Activated CD8-positive, alpha-beta T cell treated with anti-CD3 and anti-CD28 coated beads, Interleukin-2, amount 10 ng/mL, durations not matched to agents 7 days and 5 days (primary cell): ENCODE measurements around the gene CPA2. TPM values are rescaled to one million over a fixed set of nuclear protein-coding genes. Genes with fewer than 3 reads are reported as not detected.

Experiments used
- ATAC-seq: fragments of 150-1000 bp; cut with Tn5 transposase; one replicate; pipeline ENCODE4 v1.10.0; 2021; ENCODE audit warnings: moderate library complexity
- CTCF ChIA-PET: fragments of 350-600 bp; sonication (Branson Sonifier 250); formaldehyde crosslinking; loops from one replicate; lab custom pipeline; 2021; ENCODE audit warnings: antibody characterized with exemption; lab: Charles Lee
- POLR2A ChIA-PET: fragments of 350-600 bp; sonication (Branson Sonifier 250); formaldehyde crosslinking; loops from one replicate; lab custom pipeline; 2021; ENCODE audit warnings: antibody characterized with exemption; lab: Charles Lee
- DNase-seq: peaks from one replicate; pipeline ENCODE4 v3.0.0-alpha.2; 2020
- H3K27ac Mint-ChIP-seq: one replicate; pipeline ENCODE4 v1.8.0; 2021; ENCODE audit warnings: mild to moderate bottlenecking, mixed read lengths
- H3K27me3 Mint-ChIP-seq: one replicate; pipeline ENCODE4 v1.8.0; 2021; ENCODE audit warnings: low read depth, mixed read lengths
- H3K36me3 Mint-ChIP-seq: one replicate; pipeline ENCODE4 v1.8.0; 2021; ENCODE audit warnings: low read depth, mixed read lengths
- H3K4me1 Mint-ChIP-seq: one replicate; pipeline ENCODE4 v1.8.0; 2021; ENCODE audit warnings: low read depth, mixed read lengths
- H3K4me3 Mint-ChIP-seq: one replicate; pipeline ENCODE4 v1.8.0; 2021; ENCODE audit warnings: mild to moderate bottlenecking, mixed read lengths
- H3K9me3 Mint-ChIP-seq: one replicate; pipeline ENCODE4 v1.8.0; 2022; ENCODE audit warnings: mixed read lengths; ENCODE audit not compliant: insufficient read depth
- total RNA-seq, 2 experiments: library from RNA; stranded (reverse); gene quantifications; one replicate each; pipeline ENCODE4 v1.2.3, GENCODE V29; 2021

CPA2 gene
- total RNA-seq, 2 experiments from 2014 or later: not detected

GRCh38 chr7:130329681-130330080 is 63.0 kb downstream of the CPA2 start:
- no peaks in the 10 kb centered on the region for H3K9me3 Mint-ChIP-seq
- H3K4me3 Mint-ChIP-seq: no peak overlapping the region
- ChIA-PET POLR2A (no interaction called here), CTCF (no interaction called here)
- ATAC-seq (no peak), DNase-seq (no peak)
- peaks cover under 1% of the 10 kb centered on the region for H3K27me3 Mint-ChIP-seq
- no peaks in the 10 kb centered on the region for H3K4me1 Mint-ChIP-seq
- H3K27ac Mint-ChIP-seq: no peak overlapping the region
- no peaks in the 10 kb centered on the region for H3K36me3 Mint-ChIP-seq

DNA sequence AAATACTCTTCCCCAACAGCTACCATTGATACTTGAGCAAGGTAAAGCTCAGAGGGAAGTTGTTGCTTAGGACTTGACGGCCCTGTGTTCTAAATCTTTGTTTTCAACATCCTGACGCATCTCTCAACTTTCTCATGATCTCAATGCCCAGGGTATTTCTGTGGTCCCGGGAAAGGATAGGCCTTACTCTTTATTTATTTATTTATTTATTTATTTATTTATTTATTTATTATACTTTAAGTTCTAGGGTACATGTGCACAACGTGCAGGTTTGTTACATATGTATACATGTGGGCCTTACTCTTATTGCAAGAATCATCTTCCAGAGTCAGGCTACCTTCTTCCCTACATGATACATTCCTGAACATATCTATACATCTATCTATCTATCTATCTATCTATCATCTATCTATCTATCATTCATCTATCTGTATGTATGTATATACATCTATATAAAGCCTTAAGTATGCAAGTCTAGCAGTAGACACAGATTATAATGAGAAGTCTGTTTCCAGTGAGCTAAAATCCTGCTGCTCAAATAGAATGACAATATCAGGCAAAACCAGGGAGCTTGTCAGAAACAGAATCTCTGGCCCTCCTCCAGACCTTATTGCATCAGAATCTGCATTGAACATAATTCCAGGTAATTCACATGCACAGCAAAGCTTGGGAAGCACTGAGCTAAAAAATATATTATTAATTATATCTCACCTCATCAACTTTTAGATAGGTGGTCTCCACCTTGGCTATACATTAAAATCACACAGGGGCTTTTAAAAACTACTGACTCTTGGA is 65.8 kb downstream of the CPA2 start:
- no peak for ATAC-seq
- Mint-ChIP-seq H3K27me3 (peaks cover 4% of the 10 kb centered on the region), H3K27ac (no peak overlapping the region), H3K4me1 (no peaks in the 10 kb centered on the region), H3K9me3 (no peaks in the 10 kb centered on the region), H3K36me3 (no peaks in the 10 kb centered on the region), H3K4me3 (no peak overlapping the region)
- CTCF ChIA-PET: no interaction called here
- POLR2A ChIA-PET: no interaction called here
- no peak for DNase-seq

GRCh38 chr7:130333832-130334231 is 67.2 kb downstream of the CPA2 start:
- ChIA-PET CTCF (no interaction called here), POLR2A (no interaction called here)
- H3K36me3 Mint-ChIP-seq: no peaks in the 10 kb centered on the region
- no peak overlapping the region for H3K27ac Mint-ChIP-seq
- no peaks in the 10 kb centered on the region for H3K4me1 Mint-ChIP-seq
- no peak for DNase-seq
- peaks cover 4% of the 10 kb centered on the region for H3K27me3 Mint-ChIP-seq
- no peak for ATAC-seq
- no peak overlapping the region for H3K4me3 Mint-ChIP-seq
- no peaks in the 10 kb centered on the region for H3K9me3 Mint-ChIP-seq

- CTCF ChIA-PET: interaction anchor here (0.5 kb wide), 1 partner anchor 249 kb away, joined by 3 read pairs; no protein-coding TSS in a partner anchor
- H3K36me3 Mint-ChIP-seq: no peaks in the 10 kb centered on the region
- POLR2A ChIA-PET: no interaction called here
- no peak overlapping the region for H3K27ac Mint-ChIP-seq
- ATAC-seq (no peak), DNase-seq (no peak)
- no peaks in the 10 kb centered on the region for H3K4me1 Mint-ChIP-seq
- no peaks in the 10 kb centered on the region for H3K9me3 Mint-ChIP-seq
- no peak overlapping the region for H3K4me3 Mint-ChIP-seq
- peaks cover 4% of the 10 kb centered on the region for H3K27me3 Mint-ChIP-seq
Measured at GRCh38 chr7:130334274-130334673, 67.6 kb downstream of the CPA2 start.

- H3K4me1 Mint-ChIP-seq: no peaks in the 10 kb centered on the region
- no peak for DNase-seq
- POLR2A ChIA-PET: interaction anchor here (0.6 kb wide), 1 partner anchor 1682 kb away, joined by 3 read pairs; no protein-coding TSS in a partner anchor
- CTCF ChIA-PET: no interaction called here
- H3K27ac Mint-ChIP-seq: no peak overlapping the region
- peaks cover 4% of the 10 kb centered on the region for H3K27me3 Mint-ChIP-seq
- H3K36me3 Mint-ChIP-seq: no peaks in the 10 kb centered on the region
- H3K9me3 Mint-ChIP-seq: no peaks in the 10 kb centered on the region
- ATAC-seq: no peak
- no peak overlapping the region for H3K4me3 Mint-ChIP-seq
Measured at GRCh38 chr7:130337410-130337971, 70.8 kb downstream of the CPA2 start.

- no peak overlapping the region for H3K27ac Mint-ChIP-seq
- H3K27me3 Mint-ChIP-seq: peaks cover 4% of the 10 kb centered on the region
- ChIA-PET CTCF (no interaction called here), POLR2A (no interaction called here)
- no peaks in the 10 kb centered on the region for H3K4me1 Mint-ChIP-seq
- ATAC-seq (no peak), DNase-seq (no peak)
- no peak overlapping the region for H3K4me3 Mint-ChIP-seq
- H3K9me3 Mint-ChIP-seq: no peaks in the 10 kb centered on the region
- no peaks in the 10 kb centered on the region for H3K36me3 Mint-ChIP-seq
Measured at GRCh38 chr7:130338233-130338632, 71.6 kb downstream of the CPA2 start.

Other genes starting within 250 kb of the CPA2 start
- 10 to 100 TPM; 18.4 to 18.5 TPM for gene ZC3HC1, start 215.5 kb upstream of the CPA2 start, total RNA-seq
- gene KLHDC10, start 196.3 kb upstream of the CPA2 start, total RNA-seq: 10 to 100 TPM; 15.7 to 18.1 TPM
- gene TMEM209, start 61.5 kb upstream of the CPA2 start, total RNA-seq: 10 to 100 TPM; 40.2 to 43.4 TPM
- not detected for gene SSMEM1, start 59.0 kb upstream of the CPA2 start, total RNA-seq
- gene CPA4, start 26.3 kb downstream of the CPA2 start, total RNA-seq: not detected
- gene CPA5, start 78.0 kb downstream of the CPA2 start, total RNA-seq: under 1 TPM in 1 of 2 experiments, not detected in 1; 0.31 TPM
- not detected for gene CPA1, start 113.6 kb downstream of the CPA2 start, total RNA-seq
- 10 to 100 TPM; 27.6 to 31.1 TPM for gene CEP41, start 174.2 kb downstream of the CPA2 start, total RNA-seq
- gene MEST, start 225.2 kb downstream of the CPA2 start, total RNA-seq: 1 to 10 TPM; 2.9 to 3.5 TPM